Epithelial cell of prostate (primary cell): ENCODE results near the gene IGFALS.

Experiments used
- DNase-seq: peaks from one replicate; pipeline ENCODE4 v3.0.0-alpha.2; 2011; ENCODE audit warnings: low read depth, low spot score
- H3K27ac ChIP-seq: fragments of 450-650 bp; 2 replicates; pipeline ENCODE4 v1.5.1; 2017; ENCODE audit warnings: mild to moderate bottlenecking

Gene IGFALS

DNA sequence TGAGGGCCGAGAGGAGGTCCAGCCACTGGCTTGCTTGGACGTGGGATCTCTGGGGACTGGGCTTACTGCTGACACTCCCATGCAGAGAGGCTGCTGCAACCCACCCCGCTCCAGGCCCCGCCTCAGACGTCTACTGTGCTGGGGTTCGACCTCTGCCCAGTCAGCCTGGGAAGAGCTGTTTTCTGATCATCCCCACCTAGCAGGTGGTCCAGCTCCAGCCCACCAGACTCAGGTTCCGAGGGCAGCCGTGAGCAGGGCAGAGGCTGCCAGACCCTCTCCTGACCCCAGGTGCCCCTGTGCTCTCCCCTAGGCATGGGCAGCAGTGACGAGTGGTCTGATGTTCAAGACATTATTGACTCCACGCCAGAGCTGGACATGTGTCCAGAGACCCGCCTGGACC, 45.6 kb downstream of the IGFALS start:
- no peak for DNase-seq
- no peak overlapping the region for H3K27ac ChIP-seq

DNA sequence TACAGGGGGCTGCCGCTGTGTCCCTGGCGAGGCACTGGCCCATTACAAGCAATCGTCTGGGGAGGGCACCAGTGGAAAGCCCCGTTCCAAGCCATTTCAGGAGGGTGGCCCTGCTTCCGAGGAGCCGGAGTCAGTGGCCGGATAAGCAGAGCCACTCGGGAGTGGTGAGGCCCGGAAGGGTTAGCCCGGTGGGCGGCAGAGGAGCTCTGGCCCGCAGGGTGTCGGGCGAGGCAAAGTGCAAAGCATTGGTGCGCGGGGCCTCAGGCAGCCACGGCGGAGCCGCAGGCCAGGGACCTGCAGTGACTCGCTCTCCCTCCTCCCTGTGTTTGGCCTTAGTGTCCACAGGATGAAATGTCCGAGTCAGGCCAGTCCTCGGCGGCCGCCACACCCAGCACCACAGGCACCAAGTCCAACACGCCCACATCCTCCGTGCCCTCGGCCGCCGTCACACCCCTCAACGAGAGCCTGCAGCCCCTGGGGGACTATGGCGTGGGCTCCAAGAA, 46.8 kb downstream of the IGFALS start:
- DNase-seq: no peak
- no peak overlapping the region for H3K27ac ChIP-seq

DNA sequence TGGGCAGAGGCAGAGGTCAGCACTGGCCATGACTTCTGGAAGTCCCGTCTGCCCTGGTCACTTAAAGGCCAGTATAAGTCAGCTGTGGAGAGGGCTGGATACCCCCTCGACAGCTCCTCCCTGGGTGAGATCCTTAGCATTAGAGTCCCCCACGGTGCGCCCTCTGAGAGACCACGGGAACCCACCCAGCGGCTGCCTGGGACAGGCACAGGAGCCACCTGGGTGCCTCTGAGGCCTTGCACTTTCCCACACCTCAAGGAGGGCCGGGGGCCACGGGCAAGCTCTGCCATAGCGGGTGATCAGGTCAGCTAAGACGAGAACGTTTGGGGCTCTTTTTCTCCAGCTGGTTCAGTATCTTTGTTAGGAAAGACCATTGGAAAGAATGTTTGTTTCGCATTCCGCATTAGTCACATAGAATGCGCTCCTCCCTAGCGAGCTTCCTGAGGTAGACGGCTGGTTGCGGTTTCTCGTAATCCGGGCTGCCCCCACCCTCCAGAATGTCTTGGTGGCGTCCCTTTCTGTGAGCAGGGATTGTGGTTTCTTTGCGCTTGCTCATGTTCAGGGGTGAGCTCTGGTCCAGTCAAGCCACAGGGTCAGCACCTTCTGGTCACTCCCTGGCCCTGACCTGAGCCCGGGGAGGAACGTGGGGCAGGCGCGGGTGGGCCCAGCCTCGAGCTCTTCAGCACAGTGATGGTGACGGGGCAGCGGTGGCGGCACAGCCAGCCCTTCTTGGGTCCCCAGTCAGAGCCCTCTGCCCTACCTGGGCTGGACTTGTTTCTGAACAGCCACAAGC, 47.4 kb downstream of the IGFALS start:
- no peak overlapping the region for H3K27ac ChIP-seq

DNA sequence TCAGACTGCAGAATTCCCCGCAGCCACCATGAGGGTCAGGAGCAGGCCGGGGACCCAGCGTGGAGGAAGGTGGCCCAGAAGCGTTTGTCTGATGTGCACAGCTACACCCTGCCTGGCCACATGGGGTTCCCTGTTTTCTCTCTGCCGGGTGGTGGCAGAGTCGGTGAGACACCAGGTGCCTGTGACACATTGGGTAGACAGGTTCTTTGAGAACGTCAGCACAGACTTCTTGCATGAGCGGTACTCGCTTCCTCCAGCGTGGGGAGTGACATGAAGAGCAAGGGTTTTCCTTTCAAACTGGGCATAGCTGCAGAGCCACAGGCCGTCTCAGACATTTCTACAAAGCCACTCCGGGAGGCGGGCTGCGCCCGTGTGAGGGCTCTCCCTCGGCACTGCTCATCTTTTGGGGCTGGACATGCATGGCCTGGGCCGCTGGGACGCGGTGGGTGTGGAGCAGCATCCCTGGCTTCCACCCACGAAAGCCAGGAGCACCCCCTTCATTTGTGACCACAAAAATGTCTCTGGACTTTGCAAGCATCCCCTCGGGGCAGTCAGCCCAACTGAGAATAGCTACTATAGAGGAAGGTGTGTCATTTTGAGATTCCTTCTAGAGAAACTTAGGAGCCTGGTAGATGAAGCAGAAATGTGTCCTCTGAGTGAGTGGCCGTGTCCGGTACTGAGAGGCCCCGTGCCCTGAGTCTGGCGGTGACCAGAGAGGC, 48.2 kb downstream of the IGFALS start:
- H3K27ac ChIP-seq: no peak overlapping the region
- DNase-seq: no peak

More for the DNA sequence above, 47.4 kb downstream of the IGFALS start:
- no peak for DNase-seq

DNA sequence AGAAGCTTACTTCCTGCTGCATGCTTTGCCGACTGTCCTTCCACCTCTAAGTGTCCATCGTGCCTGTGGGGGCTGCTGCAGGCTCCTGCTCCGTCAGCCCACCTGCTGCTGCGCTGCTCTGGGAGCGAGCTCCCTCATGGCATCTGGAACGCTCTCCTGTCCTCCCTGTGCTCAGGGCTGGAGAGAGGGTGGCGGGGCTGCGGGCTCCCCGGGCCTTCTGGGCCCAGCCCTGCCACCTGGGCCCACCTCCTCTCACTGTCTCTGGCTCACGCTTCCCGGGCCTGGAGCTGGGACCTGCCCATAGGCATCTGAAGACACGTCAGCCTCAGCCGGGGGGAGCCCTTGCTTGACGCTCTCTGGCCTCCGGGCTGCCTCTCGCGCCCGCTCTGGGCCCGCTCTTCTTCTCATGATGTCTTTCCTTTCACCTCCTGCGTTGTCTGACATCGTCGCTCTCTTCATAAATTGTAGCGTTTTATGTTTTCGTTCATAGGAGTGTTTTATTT, 49.1 kb downstream of the IGFALS start:
- no peak overlapping the region for H3K27ac ChIP-seq
- DNase-seq: no peak

DNA sequence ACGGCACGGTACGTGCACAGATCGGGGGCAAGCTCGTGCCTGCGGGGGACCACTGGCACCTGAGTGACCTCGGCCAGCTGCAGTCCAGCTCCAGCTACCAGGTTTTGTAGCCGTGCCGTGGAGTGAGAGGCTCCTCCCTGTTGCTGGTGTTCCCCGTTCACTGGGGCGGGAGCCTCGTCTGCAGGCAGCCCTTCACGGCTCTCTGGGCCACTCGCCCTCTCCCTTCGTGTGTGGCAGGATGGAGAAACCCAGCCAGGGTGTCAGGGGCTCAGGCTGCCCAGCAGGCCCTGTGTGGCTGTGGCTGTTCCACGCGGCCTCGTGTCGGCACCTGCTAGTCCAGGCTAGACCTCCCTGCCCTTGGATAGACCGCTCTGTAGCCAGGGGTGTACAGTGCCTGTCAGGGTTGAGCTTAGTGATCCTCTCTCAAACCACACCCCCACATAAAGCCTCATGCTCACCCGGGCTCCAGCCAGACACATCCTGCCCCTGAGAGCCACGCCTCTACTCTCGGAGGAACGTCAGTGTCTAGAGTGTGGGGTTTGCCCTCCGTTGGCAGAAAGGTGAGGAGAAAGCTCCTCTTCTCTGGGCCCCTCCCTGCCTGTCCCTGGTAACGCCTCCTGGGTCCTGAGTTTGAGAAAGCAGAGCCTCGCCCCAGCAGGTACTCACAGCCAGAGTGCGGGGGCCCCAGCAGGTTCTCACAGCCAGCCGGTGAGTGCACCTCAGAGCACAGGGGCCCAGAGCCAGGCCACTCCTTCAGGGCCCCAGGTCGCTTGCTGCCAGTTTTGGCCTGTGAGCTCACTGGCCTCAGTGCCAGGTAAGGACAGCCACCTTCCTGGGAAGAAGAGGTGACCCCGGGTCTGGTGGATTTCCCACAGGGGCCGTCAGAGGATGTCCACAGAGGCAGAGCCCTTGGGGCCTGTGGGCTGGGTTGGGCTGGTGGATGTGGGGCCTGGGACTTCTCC, 49.8 kb downstream of the IGFALS start:
- DNase-seq: no peak
- H3K27ac ChIP-seq: no peak overlapping the region

DNA sequence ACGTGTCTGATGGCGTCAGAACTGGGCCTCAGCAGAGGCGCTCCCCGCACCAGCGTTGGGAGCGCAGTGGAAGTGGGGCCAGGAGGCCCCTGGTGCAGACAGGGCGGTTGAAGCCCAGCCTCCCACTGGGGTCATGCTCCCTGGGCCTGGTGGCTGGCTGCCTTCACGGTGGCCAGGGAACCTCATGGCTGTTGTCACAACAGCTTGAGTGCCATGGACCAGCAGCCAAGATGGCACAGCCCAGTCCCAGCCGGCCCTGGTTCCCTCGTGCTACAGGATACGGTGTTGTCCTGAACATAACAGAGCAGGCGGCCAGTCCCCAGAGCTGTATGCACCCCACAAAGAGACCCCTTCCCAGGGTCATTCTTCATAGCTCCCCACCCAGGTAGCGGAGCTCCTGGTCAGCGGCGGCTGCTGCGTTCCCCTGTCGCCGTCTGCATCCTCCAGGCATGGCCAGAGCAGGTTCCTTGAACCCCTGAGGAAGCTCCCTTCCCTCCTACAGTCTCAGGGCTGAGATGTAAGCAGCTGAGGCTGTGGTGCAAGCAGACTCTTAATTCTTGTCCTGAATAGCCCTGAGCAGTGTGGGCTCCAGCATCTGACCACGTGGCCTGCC, 51.8 kb downstream of the IGFALS start:
- H3K27ac ChIP-seq: no peak overlapping the region
- DNase-seq: no peak

DNA sequence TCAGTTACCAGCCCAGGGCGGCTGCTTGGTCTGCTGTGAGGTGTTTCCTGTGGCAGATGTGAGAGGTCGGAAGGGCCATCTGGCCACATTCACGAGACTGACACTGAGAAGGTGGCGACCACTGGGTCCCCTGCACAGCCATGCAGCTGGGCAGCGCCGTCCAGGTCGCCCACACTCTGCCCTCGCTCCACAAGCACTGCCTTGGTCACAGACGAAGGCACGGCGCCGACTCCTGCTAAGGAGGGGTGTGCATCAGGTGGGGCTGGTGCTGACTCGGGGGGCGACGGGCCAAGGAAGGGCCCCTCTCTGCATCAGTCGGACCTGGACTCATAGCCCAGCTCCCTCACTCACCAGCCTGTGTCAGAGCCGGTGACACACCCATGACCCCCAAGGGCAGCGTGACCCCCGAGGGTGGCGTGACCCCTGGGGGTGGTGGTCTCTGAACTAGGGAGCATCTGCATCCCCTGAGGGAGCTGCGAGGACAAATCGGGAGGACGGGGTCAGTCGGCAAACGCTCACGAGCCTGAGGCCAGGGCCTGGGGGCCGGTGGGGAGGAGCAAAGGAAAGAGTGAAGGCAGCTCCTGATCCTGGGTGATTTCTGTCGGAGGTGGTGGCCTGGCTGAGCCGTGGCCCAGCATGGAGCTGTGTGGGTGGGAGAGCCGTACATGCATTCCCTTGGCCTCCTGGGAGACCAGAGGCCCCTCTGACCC, 52.6 kb downstream of the IGFALS start:
- H3K27ac ChIP-seq: no peak overlapping the region
- no peak for DNase-seq
